K562 (cell line): Measurements from ENCODE around the gene GMIP. TPM values are rescaled to one million over a fixed set of nuclear protein-coding genes. Genes with fewer than 3 reads are reported as not detected.
A peak's percentile ranks its signal among the peaks of the same experiment; 100 is the strongest.

Experiments used
- ATAC-seq: fragments of 200-7000 bp; cut with Tn5 transposase; 3 replicates; pipeline ENCODE4 v1.9.1; 2020; ENCODE audit warnings: moderate library complexity
- BruUV-seq: library from RNA; stranded (reverse); fragments of 400-500 nt; replicated peaks from 2 replicates; lab custom pipeline; 2021; lab: Mats Ljungman, UMichigan
- CTCF ChIA-PET: fragments of 300-600 bp; formaldehyde crosslinking; extraction: SDS; loops from one replicate; lab custom pipeline; 2021; ENCODE audit warnings: low intra/inter-chr PET ratio; lab: Yijun Ruan, JAX
- POLR2A ChIA-PET: fragments of 300-600, 350-650 bp; sonication (Branson Sonifier 250); formaldehyde crosslinking; extraction: SDS; loops from one replicate; lab custom pipeline; 2021; ENCODE audit warnings: antibody characterized with exemption, inconsistent platforms; lab: Yijun Ruan, JAX
- DNase-seq, 4 experiments: peaks; one replicate each; pipeline versions ENCODE4 v3.0.0 to v3.0.0-alpha.2; 2011 to 2018; ENCODE audit warnings: low spot score in 3 of 4, mixed read lengths in 3 of 4; ENCODE audit errors: extremely low read depth in 1 of 4
- FAIRE-seq: peaks from 2 replicates; lab custom pipeline; 2011; peaks lifted over from hg19 to GRCh38; lab: Jason Lieb, UNC
- H2AFZ ChIP-seq: 2 replicates; pipeline ENCODE4 v1.6.0; 2011; ENCODE audit warnings: low read depth, low read length, control low read depth, inconsistent platforms
- H3K27ac ChIP-seq: fragments of 200-600 bp; 3 replicates; pipeline ENCODE4 v1.8.0; 2011; ENCODE audit warnings: low read depth, mild to moderate bottlenecking, control low read depth, inconsistent platforms, low read length, moderate library complexity, mixed read lengths; ENCODE audit errors: extremely low read depth
- H3K27me3 ChIP-seq, 2 experiments: fragments of 300-600 bp in 1 of 2; 2 replicates in 1 of 2; 3 replicates in 1 of 2; pipeline versions ENCODE4 v1.6.0 to v1.8.0; 2011; ENCODE audit warnings: inconsistent platforms in 2 of 2, low read length in 2 of 2, mild to moderate bottlenecking in 1 of 2, mixed read lengths in 1 of 2, moderate library complexity in 1 of 2; ENCODE audit not compliant: control insufficient read depth in 2 of 2, insufficient read depth in 2 of 2
- H3K36me3 ChIP-seq: fragments of 300-600 bp; 3 replicates; pipeline ENCODE4 v1.8.0; 2011; ENCODE audit warnings: mild to moderate bottlenecking, low read length, inconsistent platforms; ENCODE audit not compliant: control insufficient read depth, insufficient read depth
- H3K4me1 ChIP-seq, 2 experiments: fragments of 200-600 bp in 1 of 2; replicated peaks in 1 of 2; 2 replicates in 1 of 2; 3 replicates in 1 of 2; pipeline versions ENCODE4 v1.5.1 to v1.8.0; 2011; ENCODE audit warnings: inconsistent platforms in 2 of 2, low read length in 2 of 2, mild to moderate bottlenecking in 1 of 2, mixed read lengths in 1 of 2, moderate library complexity in 1 of 2; ENCODE audit not compliant: control insufficient read depth in 2 of 2, insufficient read depth in 2 of 2
- H3K4me2 ChIP-seq: 2 replicates; pipeline ENCODE4 v1.6.1; 2011; ENCODE audit warnings: low read length, control low read depth, inconsistent platforms, mixed read lengths; ENCODE audit not compliant: insufficient read depth
- H3K4me3 ChIP-seq: fragments of 200-600 bp; sonication (generic), shearing (Covaris generic); 2 replicates; pipeline ENCODE4 v1.5.1; 2016; ENCODE audit warnings: control low read depth, inconsistent platforms
- H3K79me2 ChIP-seq: fragments of 200-600 bp; 3 replicates; pipeline ENCODE4 v1.8.0; 2011; ENCODE audit warnings: low read length, inconsistent platforms; ENCODE audit not compliant: control insufficient read depth, insufficient read depth
- H3K9ac ChIP-seq, 2 experiments: 2 replicates each; pipeline versions ENCODE4 v1.6.0 to v1.6.1; 2011; ENCODE audit warnings: low read depth in 2 of 2, low read length in 2 of 2, control low read depth in 1 of 2, inconsistent platforms in 1 of 2, mild to moderate bottlenecking in 1 of 2, mixed read lengths in 1 of 2; ENCODE audit not compliant: insufficient read depth in 1 of 2
- H3K9me1 ChIP-seq: one replicate; pipeline ENCODE4 v1.6.0; 2011; ENCODE audit warnings: inconsistent platforms, mild to moderate bottlenecking, low read length, moderate library complexity; ENCODE audit not compliant: control insufficient read depth, insufficient read depth
- H3K9me3 ChIP-seq: replicated peaks from 2 replicates; pipeline ENCODE4 v1.5.1; 2011; ENCODE audit warnings: low read depth, low read length, inconsistent platforms; ENCODE audit not compliant: control insufficient read depth, insufficient read depth
- H4K20me1 ChIP-seq: replicated peaks from 2 replicates; pipeline ENCODE4 v1.6.1; 2011; ENCODE audit warnings: low read length, inconsistent platforms, mixed read lengths; ENCODE audit not compliant: control insufficient read depth, insufficient read depth
- ARID1B ChIP-seq: fragments of 450-650 bp; IDR thresholded peaks from 2 replicates; pipeline ENCODE4 v1.6.1; 2016; ENCODE audit warnings: antibody characterized with exemption, mild to moderate bottlenecking, inconsistent platforms
- DNMT1 ChIP-seq: fragments of 450-650 bp; IDR thresholded peaks from 2 replicates; pipeline ENCODE4 v1.6.1; 2016; ENCODE audit warnings: antibody characterized with exemption, mild to moderate bottlenecking
- E2F6 ChIP-seq, 2 experiments: IDR thresholded peaks; 2 replicates each; pipeline ENCODE4 v1.6.1; 2011; ENCODE audit warnings: borderline replicate concordance in 1 of 2, control low read depth in 1 of 2, low read depth in 1 of 2, low read length in 1 of 2, mild to moderate bottlenecking in 1 of 2, mixed read lengths in 1 of 2, moderate library complexity in 1 of 2; ENCODE audit not compliant: insufficient read depth in 1 of 2, insufficient read length in 1 of 2, poor library complexity in 1 of 2, severe bottlenecking in 1 of 2; ENCODE audit errors: extremely low read depth in 1 of 2
- HDAC1 ChIP-seq, 2 experiments: fragments of 450-650 bp; IDR thresholded peaks; 2 replicates each; pipeline ENCODE4 v1.6.1; 2016 to 2017; ENCODE audit warnings: inconsistent platforms in 1 of 2, mild to moderate bottlenecking in 1 of 2, moderate library complexity in 1 of 2
- KLF1 ChIP-seq: fragments of 450-650 bp; IDR thresholded peaks from 2 replicates; pipeline ENCODE4 v1.6.1; 2016; ENCODE audit warnings: missing genetic modification characterization, missing compliant biosample characterization
- MEIS2 ChIP-seq: fragments of 450-650 bp; IDR thresholded peaks from 2 replicates; pipeline ENCODE4 v1.6.1; 2014; ENCODE audit warnings: mild to moderate bottlenecking; ENCODE audit not compliant: partially characterized antibody
- MTA3 ChIP-seq: fragments of 450-650 bp; formaldehyde crosslinking; IDR thresholded peaks from 2 replicates; pipeline ENCODE4 v1.6.1; 2017; ENCODE audit warnings: mild to moderate bottlenecking, borderline replicate concordance
- NFIC ChIP-seq: fragments of 450-650 bp; IDR thresholded peaks from 2 replicates; pipeline ENCODE4 v1.6.1; 2017; ENCODE audit warnings: mild to moderate bottlenecking, inconsistent platforms
- NR2C1 ChIP-seq, 2 experiments: fragments of 450-650 bp; IDR thresholded peaks; 2 replicates each; pipeline ENCODE4 v1.6.1; 2017; ENCODE audit warnings: mild to moderate bottlenecking in 2 of 2, antibody characterized with exemption in 1 of 2, inconsistent platforms in 1 of 2, missing compliant biosample characterization in 1 of 2, missing genetic modification characterization in 1 of 2
- RBM22 ChIP-seq: fragments of 200-400 bp; formaldehyde crosslinking; IDR thresholded peaks from 2 replicates; pipeline ENCODE4 v1.6.1; 2018; ENCODE audit warnings: low read length, low read depth; ENCODE audit not compliant: poor library complexity, severe bottlenecking
- TAF1 ChIP-seq: IDR thresholded peaks from 2 replicates; pipeline ENCODE4 v1.6.1; 2011; ENCODE audit warnings: mild to moderate bottlenecking, low read length, moderate library complexity; ENCODE audit not compliant: insufficient read depth, control insufficient read depth, severe bottlenecking; ENCODE audit errors: extremely low read depth
- ZNF57 ChIP-seq: fragments of 450-650 bp; formaldehyde crosslinking; IDR thresholded peaks from 2 replicates; pipeline ENCODE4 v1.4.0; 2020; ENCODE audit warnings: mild to moderate bottlenecking, moderate library complexity
- WGBS: fragments of 100-300 bp; shearing (Covaris generic); methylation state at CpG from one replicate; pipeline ENCODE4 v1.1.6; 2016; ENCODE audit warnings: low coverage, mixed read lengths; ENCODE audit not compliant: insufficient coverage; ENCODE audit errors: missing lambda C conversion rate; 5-methylcytosine and 5-hydroxymethylcytosine counted together
- in situ Hi-C: fragments of 300-500 bp; cut with MboI; formaldehyde crosslinking; loops from 4 replicates; pipeline ENCODE4 v1.15.0; 2018; ENCODE audit warnings: inconsistent platforms, mixed read lengths
- intact Hi-C: fragments of 100-400 bp; cut with micrococcal nuclease; formaldehyde crosslinking; loops from 2 replicates; pipeline ENCODE4 v1.14.2; 2022
- polyA plus RNA-seq, 8 experiments: library from polyadenylated mRNA; depleted of rRNA in 4 of 8; stranded (reverse) in 5 of 8; unstranded in 3 of 8; fragments of >200 nt; fragmentation: Nextera tagmentation in 2 of 8; fragmentation: Illumina TruSeq in 1 of 8; extraction: Ambion mirVana in 2 of 8; extraction: Trizol in 1 of 8; gene quantifications; 2 replicates each; pipeline versions ENCODE4 v1.2.1 to v1.2.3, GENCODE V29; 2011 to 2014; ENCODE audit warnings: inconsistent platforms in 1 of 8, missing spikeins in 1 of 8
- total RNA-seq, 7 experiments: library from RNA; depleted of rRNA in 6 of 7; stranded (reverse); fragments of >200 nt in 6 of 7; fragmentation: Illumina TruSeq in 2 of 7; extraction: Trizol in 2 of 7; gene quantifications; 2 replicates each; pipeline versions ENCODE4 v1.2.1 to v1.2.3, GENCODE V29; 2011 to 2021; ENCODE audit warnings: low replicate concordance in 1 of 7
- TF ChIP-seq, protein P1 (sequence below): fragments of 450-650 bp; IDR thresholded peaks from 2 replicates; pipeline ENCODE4 v1.6.1; 2016

GMIP gene
- total and polyA plus RNA-seq, 9 of the 15 experiments (the other 6 are each of a cell fraction or from before 2014, with no cell fraction given) = 0.14 to 15.8 (median 3.2) TPM

- ChIA-PET CTCF (no interaction called here), POLR2A (interaction anchor here (0.6 to 1.3 kb wide), 2 partner anchors 10 to 63 kb away, joined by 3 read pairs; no protein-coding TSS in a partner anchor)
- Histone ChIP-seq H2AFZ (no peak overlapping the region), H3K9ac (no peak overlapping the region), H3K79me2 (no peaks in the 10 kb centered on the region), H3K9me1 (no peaks in the 10 kb centered on the region), H3K4me3 (no peak overlapping the region), H3K4me1 (peaks cover 7 to 34% of the 10 kb centered on the region in 2 experiments), H3K4me2 (no peak overlapping the region), H3K36me3 (no peaks in the 10 kb centered on the region), H3K9me3 (no peaks in the 10 kb centered on the region), H3K27me3 (no peaks in the 10 kb centered on the region; a peak in 1 of 5 replicates), H3K27ac (no peak overlapping the region), H4K20me1 (no peaks in the 10 kb centered on the region)
- ATAC-seq (no peak), DNase-seq (peak in 1 of 4 experiments; percentile 33), FAIRE-seq (no peak)
- no TSS peak for BruUV-seq
- intact Hi-C loops = no loop called here
- WGBS = 14% methylated on average over 3 of the region's 5 CpGs
- in situ Hi-C loops = no loop called here
- no peak for TF ChIP-seq DNMT1
- TF ChIP-seq, protein P1, sequence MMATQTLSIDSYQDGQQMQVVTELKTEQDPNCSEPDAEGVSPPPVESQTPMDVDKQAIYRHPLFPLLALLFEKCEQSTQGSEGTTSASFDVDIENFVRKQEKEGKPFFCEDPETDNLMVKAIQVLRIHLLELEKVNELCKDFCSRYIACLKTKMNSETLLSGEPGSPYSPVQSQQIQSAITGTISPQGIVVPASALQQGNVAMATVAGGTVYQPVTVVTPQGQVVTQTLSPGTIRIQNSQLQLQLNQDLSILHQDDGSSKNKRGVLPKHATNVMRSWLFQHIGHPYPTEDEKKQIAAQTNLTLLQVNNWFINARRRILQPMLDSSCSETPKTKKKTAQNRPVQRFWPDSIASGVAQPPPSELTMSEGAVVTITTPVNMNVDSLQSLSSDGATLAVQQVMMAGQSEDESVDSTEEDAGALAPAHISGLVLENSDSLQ = no peak
- TF ChIP-seq KLF1 (tag) = no peak
- no peak for TF ChIP-seq RBM22
- TF ChIP-seq TAF1 = no peak
- no peak for TF ChIP-seq ARID1B
- peak; percentile 41 for TF ChIP-seq MEIS2
- no peak for TF ChIP-seq E2F6 (IDR thresholded peaks at IDR 0.05; ENCODE audit: borderline replicate concordance in 1 of 2, extremely low read depth in 1 of 2, insufficient read depth in 1 of 2, insufficient read length in 1 of 2, low read depth in 1 of 2, low read length in 1 of 2, poor library complexity in 1 of 2, severe bottlenecking in 1 of 2)
- TF ChIP-seq MTA3 = no peak
- TF ChIP-seq ZNF57 (CRISPR knock-in tag) = no peak
- TF ChIP-seq HDAC1 (IDR thresholded peaks at IDR 0.05) = no peak
- TF ChIP-seq NFIC = peak; percentile 74
- TF ChIP-seq NR2C1 (IDR thresholded peaks at IDR 0.05) = no peak
- no peak for TF ChIP-seq NR2C1 (tag; IDR thresholded peaks at IDR 0.05)
Measured at GRCh38 chr19:19623383-19623782, 20.1 kb downstream of the GMIP start.
